Measurements from ENCODE around the gene KATNB1. TPM values are rescaled to one million over a fixed set of nuclear protein-coding genes. Genes with fewer than 3 reads are reported as not detected.
A peak's percentile ranks its signal among the peaks of the same experiment; 100 is the strongest.
"Not testable (repeated sequence)": the region's sequence is repeated elsewhere in the genome, so short reads cannot be mapped to it uniquely, and the experiment has no call there.

The KATNB1 gene
- total RNA-seq, 1 donor from 2014 or later, result 8.4 TPM

GRCh38 chr16:57701759-57702371, 33.7 kb upstream of the KATNB1 start:
- peak; percentile 64 for DNase-seq (ENCODE audit: low spot score)

- no peak for DNase-seq (ENCODE audit: low spot score)
These were observed 32.1 kb upstream of the KATNB1 start for GRCh38 chr16:57703416-57704010.

- no peak for DNase-seq (ENCODE audit: low spot score)
These were observed 31.3 kb upstream of the KATNB1 start for GRCh38 chr16:57704011-57704904.

- no peak for DNase-seq (ENCODE audit: low spot score)
These were observed 30.4 kb upstream of the KATNB1 start for GRCh38 chr16:57704905-57705852.

- no peak for DNase-seq (ENCODE audit: low spot score)
These were observed 28.9 kb upstream of the KATNB1 start for GRCh38 chr16:57706717-57707116.

GRCh38 chr16:57707331-57707730, 28.2 kb upstream of the KATNB1 start:
- no peak for DNase-seq (ENCODE audit: low spot score)

GRCh38 chr16:57708168-57708567, 27.4 kb upstream of the KATNB1 start:
- no peak for DNase-seq (ENCODE audit: low spot score)

GRCh38 chr16:57709663-57710062, 25.9 kb upstream of the KATNB1 start:
- no peak for DNase-seq (ENCODE audit: low spot score)

GRCh38 chr16:57711346-57711745, 24.2 kb upstream of the KATNB1 start:
- no peak for DNase-seq (ENCODE audit: low spot score)

- DNase-seq (ENCODE audit: low spot score), result no peak
These were observed 23.6 kb upstream of the KATNB1 start for GRCh38 chr16:57711993-57712392.

GRCh38 chr16:57712569-57712968, 23.0 kb upstream of the KATNB1 start:
- not testable (repeated sequence) for DNase-seq (ENCODE audit: low spot score)

- no peak for DNase-seq (ENCODE audit: low spot score)
These were observed 22.0 kb upstream of the KATNB1 start for GRCh38 chr16:57713596-57713995.

GRCh38 chr16:57714047-57714446, 21.5 kb upstream of the KATNB1 start:
- DNase-seq (ENCODE audit: low spot score), result no peak

- peak; percentile 35 for DNase-seq (ENCODE audit: low spot score)
These were observed 15.4 kb upstream of the KATNB1 start for GRCh38 chr16:57720142-57720575.

GRCh38 chr16:57721356-57722209, 14.0 kb upstream of the KATNB1 start:
- no peak for DNase-seq (ENCODE audit: low spot score)

GRCh38 chr16:57722210-57722499, 13.4 kb upstream of the KATNB1 start:
- DNase-seq (ENCODE audit: low spot score), result no peak

- DNase-seq (ENCODE audit: low spot score), result no peak
These were observed 12.9 kb upstream of the KATNB1 start for GRCh38 chr16:57722651-57723050.

- no peak for DNase-seq (ENCODE audit: low spot score)
These were observed 12.4 kb upstream of the KATNB1 start for GRCh38 chr16:57723170-57723569.

- no peak for DNase-seq (ENCODE audit: low spot score)
These were observed 11.0 kb upstream of the KATNB1 start for GRCh38 chr16:57724531-57724930.

- no peak for DNase-seq (ENCODE audit: low spot score)
These were observed 10.4 kb upstream of the KATNB1 start for GRCh38 chr16:57725151-57725550.

GRCh38 chr16:57725554-57725953, 10.0 kb upstream of the KATNB1 start:
- DNase-seq (ENCODE audit: low spot score), result no peak

All from umbilical cord (tissue), 2 donors.